ENCODE measurements around the gene DPM2.

DPM2 gene

DNA sequence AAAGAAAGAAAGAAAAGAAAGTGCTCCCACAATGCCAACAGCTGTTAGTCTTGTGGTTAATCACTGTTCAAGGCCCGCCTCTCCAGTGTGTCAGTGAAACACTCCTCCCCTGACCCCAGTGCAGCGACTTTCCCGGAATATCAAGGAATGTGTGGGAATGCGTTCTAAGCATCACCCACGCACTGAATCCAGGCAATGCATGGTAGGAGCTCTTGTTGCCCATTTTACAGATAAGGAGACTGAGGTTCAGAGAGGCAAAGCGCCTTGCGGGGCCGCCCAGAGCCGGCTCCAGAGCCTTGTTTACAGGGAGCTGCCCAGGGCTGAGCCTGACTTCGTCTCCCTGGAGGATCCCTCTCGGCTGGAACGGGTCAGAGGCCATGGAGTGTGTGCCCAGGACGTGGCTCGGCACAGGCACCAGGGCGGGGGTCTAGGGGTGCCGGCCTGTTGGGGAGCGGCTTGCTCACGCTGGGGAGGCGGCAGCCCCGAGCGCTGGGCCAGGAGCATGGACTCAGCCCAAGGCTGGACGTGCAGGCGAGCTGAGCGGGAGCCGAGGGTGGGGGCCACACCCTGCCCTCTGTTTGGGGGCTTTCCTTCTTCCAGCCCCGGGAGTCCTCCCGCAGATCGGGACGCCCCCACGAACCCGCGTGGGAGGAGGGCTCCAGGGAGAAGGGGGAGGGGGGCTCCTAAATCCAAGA lies 39.1 kb downstream of the DPM2 start:
- peak; percentile 62 for DNase-seq (ENCODE audit: low spot score)

DNA sequence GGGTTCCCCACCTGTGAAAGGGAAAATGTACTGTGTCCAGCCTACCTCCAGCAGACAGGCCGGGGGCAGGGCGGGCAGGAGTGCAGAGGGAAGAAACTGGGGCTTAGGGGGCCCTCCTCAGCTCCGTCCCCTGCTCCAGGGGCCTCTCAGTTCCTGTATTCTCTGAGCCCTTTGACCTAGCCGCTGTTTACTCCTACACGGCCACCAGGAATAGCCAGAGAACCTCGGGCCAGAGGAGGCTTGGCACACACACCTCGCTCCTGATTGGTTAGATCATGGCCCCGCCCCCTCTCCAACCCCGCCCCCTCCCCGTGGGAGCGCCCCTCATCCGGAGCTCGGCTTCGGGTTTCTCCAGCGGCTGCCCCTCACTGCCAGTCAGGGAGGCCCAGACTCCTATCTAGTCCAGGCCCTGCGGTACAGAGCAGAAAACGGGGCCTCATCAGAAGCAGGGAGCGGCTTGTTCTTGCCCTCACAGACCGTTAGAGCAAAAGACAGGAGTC lies 40.4 kb downstream of the DPM2 start:
- DNase-seq (ENCODE audit: low spot score): peak; percentile 91

DNA sequence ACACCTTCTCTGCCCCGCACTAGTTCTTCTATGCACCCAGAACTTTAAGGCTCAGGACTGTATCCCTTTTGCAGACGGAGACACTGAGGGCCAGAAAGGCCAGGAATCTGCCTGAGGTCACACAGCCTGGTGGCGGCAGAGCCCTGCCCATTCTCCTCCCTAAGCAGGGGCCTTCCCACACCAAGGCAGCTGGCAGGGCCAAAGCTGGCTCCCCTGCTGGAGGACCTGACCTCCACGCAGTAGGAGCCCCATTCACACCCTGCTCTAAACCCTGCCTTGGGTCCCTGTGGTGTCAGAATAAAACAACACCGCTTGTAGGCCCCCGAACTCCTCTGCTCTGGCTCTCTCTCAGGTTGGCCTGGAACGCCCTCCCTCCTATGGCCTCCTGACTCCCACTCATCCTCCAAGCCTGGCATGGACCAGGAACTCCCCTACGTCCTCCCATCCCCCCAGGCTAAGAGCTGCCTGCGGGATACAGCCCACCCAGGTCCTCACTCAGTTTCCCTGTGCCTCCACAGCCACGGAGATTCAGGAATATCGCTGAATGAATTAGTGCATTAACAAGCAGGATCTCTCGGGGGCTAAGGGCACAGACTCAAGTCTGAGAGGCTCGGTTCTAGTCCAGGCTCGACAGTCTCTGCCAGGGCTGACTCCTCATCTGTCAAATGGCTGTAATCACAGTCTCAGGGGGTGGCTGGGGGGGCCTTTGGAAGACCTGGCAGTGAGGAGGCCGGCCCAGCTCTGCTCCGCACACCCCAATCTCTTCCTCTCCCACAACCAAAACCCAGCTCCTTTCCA lies 41.1 kb downstream of the DPM2 start:
- no peak for DNase-seq (ENCODE audit: low spot score)

DNA sequence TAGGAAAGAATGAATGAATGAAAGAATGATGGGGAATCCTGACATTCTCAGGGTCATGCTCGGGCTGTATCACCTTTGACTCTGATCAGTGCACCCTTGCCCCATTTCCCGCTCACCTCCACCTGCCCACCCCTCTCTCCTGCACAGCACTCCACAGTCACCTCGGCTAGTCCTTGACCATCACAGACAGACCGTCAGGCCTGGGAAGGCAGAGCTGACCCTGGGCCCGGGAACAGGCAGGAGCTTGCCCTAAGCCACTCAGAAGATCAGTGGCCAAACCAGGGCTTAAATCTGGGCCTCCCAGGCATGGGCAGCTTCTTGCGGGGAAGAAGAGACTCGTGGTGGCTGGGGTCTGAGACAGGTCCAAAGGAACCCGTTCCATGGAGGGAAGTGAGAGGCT lies 41.8 kb downstream of the DPM2 start:
- DNase-seq (ENCODE audit: low spot score): no peak

DNA sequence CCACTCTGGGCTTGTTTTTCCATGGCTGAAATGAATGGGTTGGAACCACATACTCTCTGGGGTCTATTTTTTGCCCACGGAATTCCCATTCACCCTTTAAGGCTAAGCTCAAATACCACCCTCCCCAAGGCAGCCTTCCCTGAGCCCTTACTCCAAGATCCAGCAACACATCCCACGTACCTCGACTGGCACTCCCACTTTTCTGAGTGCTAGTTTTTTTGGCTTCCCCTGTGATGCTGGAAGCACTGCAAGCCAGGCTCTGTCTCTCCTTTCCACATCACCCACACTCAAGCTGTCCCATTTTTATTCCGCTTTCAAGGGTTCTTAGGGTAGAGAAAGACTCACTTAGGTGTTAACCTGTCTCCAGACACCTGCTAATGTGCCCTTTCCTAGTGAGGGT lies 44.3 kb downstream of the DPM2 start:
- DNase-seq (ENCODE audit: low spot score): no peak

DNA sequence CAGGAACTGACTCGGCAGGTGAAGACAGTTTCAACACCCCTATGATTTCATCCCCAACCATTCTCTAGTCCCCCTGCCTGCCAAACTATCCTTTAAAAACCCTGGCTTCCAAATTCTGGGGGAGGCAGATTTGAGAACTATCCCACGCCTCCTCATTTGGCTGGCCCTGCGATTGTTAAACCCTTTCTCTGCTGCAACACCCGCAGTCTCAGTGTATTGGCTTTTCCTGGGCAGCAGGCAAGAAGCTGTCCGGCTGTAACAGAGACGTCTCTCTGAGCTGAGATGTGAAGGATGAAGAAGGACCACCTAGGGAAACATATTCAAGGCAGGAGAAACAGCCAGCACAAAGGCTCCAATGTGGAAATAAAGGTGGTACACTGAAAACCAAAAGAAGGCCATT lies 44.8 kb downstream of the DPM2 start:
- DNase-seq (ENCODE audit: low spot score): no peak

DNA sequence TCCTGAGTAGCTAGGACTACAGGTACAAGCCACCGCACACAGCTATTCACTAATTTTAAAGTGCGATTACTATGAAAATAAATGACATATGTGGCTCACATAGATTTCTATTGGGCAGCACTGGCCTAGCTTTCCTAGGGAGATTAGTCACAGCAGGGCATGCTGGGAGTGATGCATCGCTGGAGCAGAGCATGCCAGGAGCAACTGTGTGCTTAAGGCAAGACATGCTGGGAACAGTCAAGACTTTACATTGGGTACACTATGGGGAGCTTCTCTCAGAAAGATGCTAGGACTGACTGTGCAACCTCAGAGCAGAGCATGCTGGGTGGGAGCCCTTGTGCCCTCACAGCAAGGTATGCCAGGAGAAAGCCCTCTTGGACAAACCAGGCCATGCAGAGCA lies 47.6 kb downstream of the DPM2 start:
- DNase-seq (ENCODE audit: low spot score): no peak

DNA sequence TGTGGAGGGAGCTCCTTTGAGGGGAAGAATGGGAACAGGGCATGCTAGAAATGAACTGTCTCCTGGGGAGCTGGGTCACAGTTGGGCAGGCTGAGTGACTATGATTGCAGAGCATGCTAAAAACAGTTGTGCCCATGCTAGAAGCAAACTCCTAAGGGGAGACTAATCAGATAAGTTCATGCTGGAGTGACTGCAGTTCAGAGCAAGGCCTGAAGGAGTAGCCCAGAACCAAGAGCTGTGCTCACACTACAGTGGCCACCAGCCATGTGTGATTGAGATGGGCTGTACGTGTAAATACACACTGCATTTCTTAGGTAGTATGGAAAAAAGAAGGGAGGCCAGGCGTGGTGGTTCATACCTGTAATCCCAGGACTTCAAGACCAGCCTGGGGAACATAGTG lies 49.9 kb downstream of the DPM2 start:
- DNase-seq (ENCODE audit: low spot score): no peak

DNA sequence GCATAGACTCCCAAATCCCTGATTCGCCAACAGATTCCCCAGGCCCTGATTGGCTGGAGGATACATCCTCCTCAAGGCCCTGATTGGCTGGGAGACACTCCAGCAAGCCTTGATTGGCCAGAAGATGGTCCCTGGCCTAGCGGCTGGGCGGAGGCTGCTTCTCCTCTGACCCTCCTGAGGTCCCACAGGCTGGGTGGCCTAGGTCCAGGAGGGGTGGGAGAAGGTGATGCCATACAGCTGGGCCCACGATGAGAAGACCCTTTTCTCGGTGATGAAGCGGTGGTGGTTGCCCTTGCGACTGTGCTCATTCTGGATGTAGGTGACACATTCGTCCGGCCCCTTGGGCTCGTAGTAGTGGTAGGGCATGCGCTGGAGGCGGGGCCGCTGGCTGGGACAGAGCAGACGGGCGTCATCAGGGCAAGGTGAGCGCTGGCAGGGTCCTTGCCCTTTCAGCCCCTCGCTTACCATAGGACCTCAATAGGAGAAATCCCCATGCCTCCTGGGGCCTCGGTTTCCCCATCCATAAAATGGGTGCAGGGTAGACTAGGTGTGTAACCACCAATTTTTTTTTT lies 51.2 kb downstream of the DPM2 start:
- peak; percentile 67 for DNase-seq (ENCODE audit: low spot score)

DNA sequence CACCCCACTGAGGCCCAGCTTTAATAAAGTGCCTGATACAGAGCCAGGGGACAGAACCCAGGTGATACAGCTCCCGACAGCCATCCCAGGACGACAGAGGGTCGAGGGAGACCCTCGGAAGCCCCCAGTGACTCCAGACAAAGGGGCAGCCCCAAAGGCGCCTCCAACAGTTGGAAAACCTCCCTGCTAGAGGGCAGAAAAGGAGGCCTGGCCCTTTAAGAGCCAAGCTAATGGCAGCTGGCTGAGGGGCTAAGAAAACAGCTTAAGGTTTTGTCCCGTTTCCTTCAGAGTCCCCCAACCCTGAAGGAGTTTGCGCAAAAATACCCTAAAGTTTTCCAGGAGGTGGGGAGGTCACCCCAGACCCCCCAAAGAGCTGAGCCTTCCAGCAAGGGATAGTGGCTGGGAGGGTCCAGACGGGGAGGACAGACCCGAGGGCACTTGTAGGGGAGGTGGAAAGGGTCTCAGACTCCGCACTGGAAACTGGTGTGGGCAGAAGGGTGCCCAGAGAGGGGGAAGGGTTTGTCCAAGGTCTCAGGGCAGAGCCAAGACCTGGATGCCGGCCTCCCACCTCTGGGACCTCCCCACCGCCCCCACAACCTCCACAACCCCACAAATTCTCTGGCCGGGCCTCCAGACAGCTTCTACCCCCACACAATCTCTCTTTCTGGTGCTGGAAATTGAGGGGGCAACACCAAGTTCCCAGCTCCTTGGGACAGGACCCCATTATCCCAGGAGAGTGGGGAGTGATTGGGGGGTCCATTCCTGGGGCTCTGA lies 52.0 kb downstream of the DPM2 start:
- no peak for DNase-seq (ENCODE audit: low spot score)

All from cerebellar cortex (tissue), 1 donor.